ENCODE measurements around the gene AKT1. TPM values are rescaled to one million over a fixed set of nuclear protein-coding genes. Genes with fewer than 3 reads are reported as not detected.

AKT1 gene
- total and polyA plus RNA-seq, 4 donors, result 30.6 to 192 (median 58.7) TPM

- TF ChIP-seq CTCF (IDR thresholded peaks at IDR 0.05; ENCODE audit: low read depth, low read length, missing input control), result no peak
- no peak for TF ChIP-seq JUND (IDR thresholded peaks at IDR 0.05)
- no peak for TF ChIP-seq RXRA (IDR thresholded peaks at IDR 0.05)
These were observed 22.6 kb downstream of the AKT1 start (continued) for GRCh38 chr14:104772707-104773504.

- TF ChIP-seq RAD21 (IDR thresholded peaks at IDR 0.05) (no peak), GABPA (IDR thresholded peaks at IDR 0.05 in 1 of 2, conservative IDR thresholded peaks at IDR 0.05 in 1 of 2) (no peak), SP1 (IDR thresholded peaks at IDR 0.05) (no peak), EGR1 (IDR thresholded peaks at IDR 0.05; ENCODE audit: low read depth in 2 of 2) (no peak), CTCF (IDR thresholded peaks at IDR 0.05; ENCODE audit: low read depth, low read length, missing input control) (no peak)
- Histone ChIP-seq H3K9me3 (ENCODE audit: control insufficient read depth in 4 of 4, low read length in 3 of 4) (no peaks in the 10 kb centered on the region), H3K4me3 (ENCODE audit: low read depth in 1 of 3, low read length in 3 of 3) (no peak overlapping the region), H3K27ac (ENCODE audit: low read depth in 1 of 2, low read length in 2 of 2) (no peak overlapping the region), H3K9ac (ENCODE audit: low read depth in 1 of 2, low read length in 2 of 2) (no peak overlapping the region), H3K27me3 (ENCODE audit: control insufficient read depth in 4 of 4, insufficient read depth in 4 of 4, low read length in 3 of 4) (no peaks in the 10 kb centered on the region), H3K4me1 (ENCODE audit: control insufficient read depth in 4 of 4, insufficient read depth in 4 of 4, low read length in 3 of 4) (peaks cover 5 to 24% (median 15%) of the 10 kb centered on the region in 4 donors), H3K36me3 (ENCODE audit: control insufficient read depth in 4 of 4, insufficient read depth in 3 of 4, low read depth in 1 of 4, low read length in 3 of 4) (peaks cover 17 to 50% (median 27%) of the 10 kb centered on the region in 4 donors)
- 90% methylated on average over 34 of the region's 34 CpGs for WGBS
- no peak for DNase-seq (ENCODE audit: low spot score)
These were observed 23.4 kb downstream of the AKT1 start for GRCh38 chr14:104771918-104772706.

GRCh38 chr14:104771374-104771773, 24.2 kb downstream of the AKT1 start:
- Histone ChIP-seq H3K27me3 (ENCODE audit: control insufficient read depth in 4 of 4, insufficient read depth in 4 of 4, low read length in 3 of 4) (no peaks in the 10 kb centered on the region), H3K36me3 (ENCODE audit: control insufficient read depth in 4 of 4, insufficient read depth in 3 of 4, low read depth in 1 of 4, low read length in 3 of 4) (peaks cover 17 to 43% (median 22%) of the 10 kb centered on the region in 4 donors), H3K27ac (ENCODE audit: low read depth in 1 of 2, low read length in 2 of 2) (no peak overlapping the region), H3K4me1 (ENCODE audit: control insufficient read depth in 4 of 4, insufficient read depth in 4 of 4, low read length in 3 of 4) (peaks cover 5 to 31% (median 18%) of the 10 kb centered on the region in 4 donors), H3K4me3 (ENCODE audit: low read depth in 1 of 3, low read length in 3 of 3) (no peak overlapping the region), H3K9ac (ENCODE audit: low read depth in 1 of 2, low read length in 2 of 2) (no peak overlapping the region), H3K9me3 (ENCODE audit: control insufficient read depth in 4 of 4, low read length in 3 of 4) (no peaks in the 10 kb centered on the region)
- TF ChIP-seq FOXA2 (IDR thresholded peaks at IDR 0.05) (no peak), CTCF (IDR thresholded peaks at IDR 0.05; ENCODE audit: low read depth, low read length, missing input control) (no peak), NR2F2 (IDR thresholded peaks at IDR 0.05) (no peak), EGR1 (IDR thresholded peaks at IDR 0.05; ENCODE audit: low read depth in 2 of 2) (no peak), SP1 (IDR thresholded peaks at IDR 0.05) (no peak), RAD21 (IDR thresholded peaks at IDR 0.05) (no peak), HNF4A (conservative IDR thresholded peaks at IDR 0.05) (no peak), RXRA (IDR thresholded peaks at IDR 0.05) (no peak), MAX (IDR thresholded peaks at IDR 0.05) (no peak), HNF4G (IDR thresholded peaks at IDR 0.05) (no peak), GABPA (IDR thresholded peaks at IDR 0.05 in 1 of 2, conservative IDR thresholded peaks at IDR 0.05 in 1 of 2) (no peak), ATF3 (IDR thresholded peaks at IDR 0.05) (no peak), REST (IDR thresholded peaks at IDR 0.05) (no peak)
- no peak for DNase-seq (ENCODE audit: low spot score)
- 99% methylated on average over 4 of the region's 4 CpGs for WGBS

All from liver (tissue), 9 donors.